ENCODE data around the gene TMPRSS4.

GRCh38 chr11:118084656-118085055, 7.8 kb downstream of the TMPRSS4 start:
- no peak for TF ChIP-seq TCF7L2 (IDR thresholded peaks at IDR 0.05; ENCODE audit: low read depth, low read length)
- no peak for TF ChIP-seq CTCF (IDR thresholded peaks at IDR 0.05)
- TF ChIP-seq, protein P1, sequence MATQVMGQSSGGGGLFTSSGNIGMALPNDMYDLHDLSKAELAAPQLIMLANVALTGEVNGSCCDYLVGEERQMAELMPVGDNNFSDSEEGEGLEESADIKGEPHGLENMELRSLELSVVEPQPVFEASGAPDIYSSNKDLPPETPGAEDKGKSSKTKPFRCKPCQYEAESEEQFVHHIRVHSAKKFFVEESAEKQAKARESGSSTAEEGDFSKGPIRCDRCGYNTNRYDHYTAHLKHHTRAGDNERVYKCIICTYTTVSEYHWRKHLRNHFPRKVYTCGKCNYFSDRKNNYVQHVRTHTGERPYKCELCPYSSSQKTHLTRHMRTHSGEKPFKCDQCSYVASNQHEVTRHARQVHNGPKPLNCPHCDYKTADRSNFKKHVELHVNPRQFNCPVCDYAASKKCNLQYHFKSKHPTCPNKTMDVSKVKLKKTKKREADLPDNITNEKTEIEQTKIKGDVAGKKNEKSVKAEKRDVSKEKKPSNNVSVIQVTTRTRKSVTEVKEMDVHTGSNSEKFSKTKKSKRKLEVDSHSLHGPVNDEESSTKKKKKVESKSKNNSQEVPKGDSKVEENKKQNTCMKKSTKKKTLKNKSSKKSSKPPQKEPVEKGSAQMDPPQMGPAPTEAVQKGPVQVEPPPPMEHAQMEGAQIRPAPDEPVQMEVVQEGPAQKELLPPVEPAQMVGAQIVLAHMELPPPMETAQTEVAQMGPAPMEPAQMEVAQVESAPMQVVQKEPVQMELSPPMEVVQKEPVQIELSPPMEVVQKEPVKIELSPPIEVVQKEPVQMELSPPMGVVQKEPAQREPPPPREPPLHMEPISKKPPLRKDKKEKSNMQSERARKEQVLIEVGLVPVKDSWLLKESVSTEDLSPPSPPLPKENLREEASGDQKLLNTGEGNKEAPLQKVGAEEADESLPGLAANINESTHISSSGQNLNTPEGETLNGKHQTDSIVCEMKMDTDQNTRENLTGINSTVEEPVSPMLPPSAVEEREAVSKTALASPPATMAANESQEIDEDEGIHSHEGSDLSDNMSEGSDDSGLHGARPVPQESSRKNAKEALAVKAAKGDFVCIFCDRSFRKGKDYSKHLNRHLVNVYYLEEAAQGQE (IDR thresholded peaks at IDR 0.05; ENCODE audit: insufficient read depth in 1 of 2, low read depth in 2 of 2, low read length in 1 of 2) = no peak
- TF ChIP-seq POLR2AphosphoS5 (IDR thresholded peaks at IDR 0.05; ENCODE audit: low read depth, low read length) = no peak

Data from Panc1 (cell line).